ENCODE data around the gene VSTM2B.
"Not testable (repeated sequence)": the region's sequence is repeated elsewhere in the genome, so short reads cannot be mapped to it uniquely, and the experiment has no call there.

Gene VSTM2B

GRCh38 chr19:29545447-29545846 is 19.7 kb downstream of the VSTM2B start:
- H3K36me3 ChIP-seq (ENCODE audit: control insufficient read depth, insufficient read depth, low read length); H3K27me3 ChIP-seq (ENCODE audit: control insufficient read depth, insufficient read depth, low read length); H3K27ac ChIP-seq (ENCODE audit: low read length); H3K9me3 ChIP-seq (ENCODE audit: control insufficient read depth, insufficient read depth, low read length); H3K4me3 ChIP-seq (ENCODE audit: low read length); DNase-seq (ENCODE audit: low read depth, low spot score); H3K4me1 ChIP-seq (ENCODE audit: control insufficient read depth, insufficient read depth, low read length): not testable (repeated sequence)
- WGBS (ENCODE audit: insufficient coverage, insufficient read length), result no CpG with 5 or more reads among the region's 4 CpGs

- Histone ChIP-seq H3K4me3 (ENCODE audit: low read length) (no peak overlapping the region), H3K36me3 (ENCODE audit: control insufficient read depth, insufficient read depth, low read length) (no peaks in the 10 kb centered on the region), H3K9me3 (ENCODE audit: control insufficient read depth, insufficient read depth, low read length) (no peaks in the 10 kb centered on the region), H3K4me1 (ENCODE audit: control insufficient read depth, insufficient read depth, low read length) (no peaks in the 10 kb centered on the region; the same call in 1 of the 2 replicates), H3K27me3 (ENCODE audit: control insufficient read depth, insufficient read depth, low read length) (no peaks in the 10 kb centered on the region), H3K27ac (ENCODE audit: low read length) (no peak overlapping the region)
- no CpG with 5 or more reads among the region's 8 CpGs for whole genome bisulfite sequencing (ENCODE audit: insufficient coverage, insufficient read length)
- no peak for DNase-seq (ENCODE audit: low read depth, low spot score)
Observed at GRCh38 chr19:29545866-29546582, 20.2 kb downstream of the VSTM2B start.

GRCh38 chr19:29546583-29547190 is 20.9 kb downstream of the VSTM2B start:
- H3K27me3 ChIP-seq (ENCODE audit: control insufficient read depth, insufficient read depth, low read length), result no peaks in the 10 kb centered on the region
- no peaks in the 10 kb centered on the region for H3K36me3 ChIP-seq (ENCODE audit: control insufficient read depth, insufficient read depth, low read length)
- no CpG with 5 or more reads among the region's 10 CpGs for WGBS (ENCODE audit: insufficient coverage, insufficient read length)
- DNase-seq (ENCODE audit: low read depth, low spot score), result no peak
- H3K9me3 ChIP-seq (ENCODE audit: control insufficient read depth, insufficient read depth, low read length), result no peaks in the 10 kb centered on the region
- no peaks in the 10 kb centered on the region; the same call in 1 of the 2 replicates for H3K4me1 ChIP-seq (ENCODE audit: control insufficient read depth, insufficient read depth, low read length)
- H3K27ac ChIP-seq (ENCODE audit: low read length), result no peak overlapping the region
- H3K4me3 ChIP-seq (ENCODE audit: low read length), result no peak overlapping the region

GRCh38 chr19:29547361-29547960 is 21.7 kb downstream of the VSTM2B start:
- Histone ChIP-seq H3K36me3 (ENCODE audit: control insufficient read depth, insufficient read depth, low read length) (no peaks in the 10 kb centered on the region), H3K27ac (ENCODE audit: low read length) (no peak overlapping the region), H3K4me3 (ENCODE audit: low read length) (no peak overlapping the region), H3K4me1 (ENCODE audit: control insufficient read depth, insufficient read depth, low read length) (no peaks in the 10 kb centered on the region; the same call in 1 of the 2 replicates), H3K9me3 (ENCODE audit: control insufficient read depth, insufficient read depth, low read length) (no peaks in the 10 kb centered on the region), H3K27me3 (ENCODE audit: control insufficient read depth, insufficient read depth, low read length) (no peaks in the 10 kb centered on the region)
- no CpG with 5 or more reads among the region's 7 CpGs for WGBS (ENCODE audit: insufficient coverage, insufficient read length)
- no peak for DNase-seq (ENCODE audit: low read depth, low spot score)

GRCh38 chr19:29547981-29548380 is 22.2 kb downstream of the VSTM2B start:
- Histone ChIP-seq H3K27me3 (ENCODE audit: control insufficient read depth, insufficient read depth, low read length) (no peaks in the 10 kb centered on the region), H3K27ac (ENCODE audit: low read length) (no peak overlapping the region), H3K9me3 (ENCODE audit: control insufficient read depth, insufficient read depth, low read length) (no peaks in the 10 kb centered on the region), H3K4me3 (ENCODE audit: low read length) (no peak overlapping the region), H3K36me3 (ENCODE audit: control insufficient read depth, insufficient read depth, low read length) (no peaks in the 10 kb centered on the region), H3K4me1 (ENCODE audit: control insufficient read depth, insufficient read depth, low read length) (no peaks in the 10 kb centered on the region; the same call in 1 of the 2 replicates)
- no peak for DNase-seq (ENCODE audit: low read depth, low spot score)
- WGBS (ENCODE audit: insufficient coverage, insufficient read length), result no CpG with 5 or more reads among the region's 8 CpGs

- Histone ChIP-seq H3K4me1 (ENCODE audit: control insufficient read depth, insufficient read depth, low read length) (no peaks in the 10 kb centered on the region; the same call in 1 of the 2 replicates), H3K27me3 (ENCODE audit: control insufficient read depth, insufficient read depth, low read length) (no peaks in the 10 kb centered on the region), H3K4me3 (ENCODE audit: low read length) (no peak overlapping the region), H3K9me3 (ENCODE audit: control insufficient read depth, insufficient read depth, low read length) (no peaks in the 10 kb centered on the region), H3K27ac (ENCODE audit: low read length) (no peak overlapping the region), H3K36me3 (ENCODE audit: control insufficient read depth, insufficient read depth, low read length) (no peaks in the 10 kb centered on the region)
- no peak for DNase-seq (ENCODE audit: low read depth, low spot score)
- no CpG with 5 or more reads among the region's 9 CpGs for WGBS (ENCODE audit: insufficient coverage, insufficient read length)
Observed at GRCh38 chr19:29548483-29549085, 22.8 kb downstream of the VSTM2B start.

GRCh38 chr19:29549105-29550070 is 23.6 kb downstream of the VSTM2B start:
- no peak overlapping the region for H3K27ac ChIP-seq (ENCODE audit: low read length)
- no peak for DNase-seq (ENCODE audit: low read depth, low spot score)
- no peaks in the 10 kb centered on the region; the same call in 1 of the 2 replicates for H3K4me1 ChIP-seq (ENCODE audit: control insufficient read depth, insufficient read depth, low read length)
- no peaks in the 10 kb centered on the region for H3K9me3 ChIP-seq (ENCODE audit: control insufficient read depth, insufficient read depth, low read length)
- H3K27me3 ChIP-seq (ENCODE audit: control insufficient read depth, insufficient read depth, low read length), result no peaks in the 10 kb centered on the region
- H3K36me3 ChIP-seq (ENCODE audit: control insufficient read depth, insufficient read depth, low read length), result no peaks in the 10 kb centered on the region
- H3K4me3 ChIP-seq (ENCODE audit: low read length), result no peak overlapping the region
- WGBS (ENCODE audit: insufficient coverage, insufficient read length), result no CpG with 5 or more reads among the region's 9 CpGs

GRCh38 chr19:29550896-29551295 is 25.1 kb downstream of the VSTM2B start:
- H3K4me3 ChIP-seq (ENCODE audit: low read length), result no peak overlapping the region
- DNase-seq (ENCODE audit: low read depth, low spot score), result no peak
- no peaks in the 10 kb centered on the region; the same call in 1 of the 2 replicates for H3K4me1 ChIP-seq (ENCODE audit: control insufficient read depth, insufficient read depth, low read length)
- no peaks in the 10 kb centered on the region for H3K9me3 ChIP-seq (ENCODE audit: control insufficient read depth, insufficient read depth, low read length)
- WGBS (ENCODE audit: insufficient coverage, insufficient read length), result no CpG with 5 or more reads among the region's 5 CpGs
- no peaks in the 10 kb centered on the region for H3K36me3 ChIP-seq (ENCODE audit: control insufficient read depth, insufficient read depth, low read length)
- H3K27me3 ChIP-seq (ENCODE audit: control insufficient read depth, insufficient read depth, low read length), result no peaks in the 10 kb centered on the region
- H3K27ac ChIP-seq (ENCODE audit: low read length), result no peak overlapping the region

GRCh38 chr19:29551774-29552173 is 26.0 kb downstream of the VSTM2B start:
- H3K4me3 ChIP-seq (ENCODE audit: low read length), result no peak overlapping the region
- H3K27me3 ChIP-seq (ENCODE audit: control insufficient read depth, insufficient read depth, low read length), result no peaks in the 10 kb centered on the region
- H3K4me1 ChIP-seq (ENCODE audit: control insufficient read depth, insufficient read depth, low read length), result no peaks in the 10 kb centered on the region; the same call in 1 of the 2 replicates
- no CpG with 5 or more reads among the region's 3 CpGs for WGBS (ENCODE audit: insufficient coverage, insufficient read length)
- H3K27ac ChIP-seq (ENCODE audit: low read length), result no peak overlapping the region
- no peaks in the 10 kb centered on the region for H3K9me3 ChIP-seq (ENCODE audit: control insufficient read depth, insufficient read depth, low read length)
- no peak for DNase-seq (ENCODE audit: low read depth, low spot score)
- H3K36me3 ChIP-seq (ENCODE audit: control insufficient read depth, insufficient read depth, low read length), result no peaks in the 10 kb centered on the region

All from iPS DF 6.9 (cell line).